HG03575 (cell line): Measurements from ENCODE around the gene ZNF80.

Source experiments
- ATAC-seq: cut with Tn5 transposase; IDR thresholded peaks from one replicate; pipeline ENCODE4 v1.9.1; 2021; ENCODE audit not compliant: unreplicated experiment, insufficient number of reproducible peaks, low FRiP score; ENCODE audit errors: extremely low read depth

The ZNF80 gene

DNA sequence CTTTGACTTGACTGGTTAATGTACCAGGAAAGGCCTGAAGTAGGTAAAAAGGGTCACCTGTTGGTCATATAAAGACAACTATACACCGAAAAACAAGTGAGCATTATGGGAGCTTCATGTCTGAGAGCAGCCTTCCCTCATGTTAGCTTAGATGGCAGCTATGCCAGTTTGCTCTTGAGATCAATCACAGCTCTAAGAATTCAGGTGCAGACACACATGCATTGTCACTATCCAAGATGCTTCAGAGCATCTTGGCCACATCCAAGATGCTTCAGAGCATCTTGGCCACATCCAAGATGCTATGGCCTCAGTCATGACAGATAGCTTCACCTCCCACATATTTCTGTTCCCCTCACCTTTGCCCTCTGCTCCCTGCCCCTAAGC, 15.5 kb downstream of the ZNF80 start:
- no peak for ATAC-seq

DNA sequence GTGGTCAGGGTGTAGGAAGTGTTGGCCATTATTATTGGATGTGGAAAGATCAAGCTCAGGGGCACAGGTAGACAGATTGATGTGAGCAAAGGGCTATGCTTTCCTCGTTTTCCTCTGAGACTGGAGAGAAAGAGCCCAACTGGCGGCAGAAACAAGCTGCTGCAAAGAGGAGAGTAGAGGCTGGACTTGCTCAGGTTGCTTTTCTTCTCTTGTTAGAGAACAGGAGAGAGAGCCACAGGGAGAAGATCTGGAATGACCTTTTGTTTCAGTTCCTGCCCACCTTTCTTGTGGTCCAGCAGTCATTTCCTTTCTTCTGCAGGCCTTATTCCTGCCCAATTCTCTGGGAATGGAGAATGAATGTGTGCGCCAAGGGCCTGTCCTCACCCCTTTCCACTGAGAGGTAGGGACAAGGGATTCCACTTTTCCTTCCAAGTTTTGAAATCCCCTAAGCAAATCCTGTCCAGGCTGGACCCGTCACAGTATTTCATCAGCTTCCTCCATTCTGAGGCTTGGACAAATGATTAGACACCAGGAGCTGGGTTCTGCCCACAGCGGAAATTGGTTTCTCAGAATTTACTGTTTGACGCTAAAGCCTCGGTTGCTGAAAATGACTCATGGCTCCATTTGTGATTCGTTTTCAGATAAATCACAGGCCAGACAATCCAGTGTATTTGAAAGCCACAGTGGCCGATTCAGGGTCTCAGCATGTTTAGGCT, 16.1 kb downstream of the ZNF80 start:
- ATAC-seq = no peak

DNA sequence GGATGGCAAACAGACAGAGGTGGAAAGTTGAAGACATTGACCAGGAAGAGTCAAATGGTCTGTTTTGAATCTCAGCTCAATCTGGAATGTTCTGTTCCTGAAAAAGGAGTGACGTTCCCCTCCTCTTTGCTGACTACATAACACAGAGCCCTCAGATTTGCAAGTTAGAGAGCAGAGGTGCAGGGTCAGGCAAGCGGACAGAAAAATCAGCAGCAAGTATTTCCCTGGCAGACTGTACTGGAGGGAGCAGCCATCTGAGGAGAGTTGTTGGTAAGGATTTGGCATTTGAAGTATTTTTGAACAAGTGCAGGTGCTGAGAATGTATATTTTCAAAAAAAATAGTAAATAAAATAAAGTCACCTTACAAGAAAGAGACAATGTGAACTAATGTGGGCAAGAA, 17.6 kb downstream of the ZNF80 start:
- ATAC-seq = no peak

DNA sequence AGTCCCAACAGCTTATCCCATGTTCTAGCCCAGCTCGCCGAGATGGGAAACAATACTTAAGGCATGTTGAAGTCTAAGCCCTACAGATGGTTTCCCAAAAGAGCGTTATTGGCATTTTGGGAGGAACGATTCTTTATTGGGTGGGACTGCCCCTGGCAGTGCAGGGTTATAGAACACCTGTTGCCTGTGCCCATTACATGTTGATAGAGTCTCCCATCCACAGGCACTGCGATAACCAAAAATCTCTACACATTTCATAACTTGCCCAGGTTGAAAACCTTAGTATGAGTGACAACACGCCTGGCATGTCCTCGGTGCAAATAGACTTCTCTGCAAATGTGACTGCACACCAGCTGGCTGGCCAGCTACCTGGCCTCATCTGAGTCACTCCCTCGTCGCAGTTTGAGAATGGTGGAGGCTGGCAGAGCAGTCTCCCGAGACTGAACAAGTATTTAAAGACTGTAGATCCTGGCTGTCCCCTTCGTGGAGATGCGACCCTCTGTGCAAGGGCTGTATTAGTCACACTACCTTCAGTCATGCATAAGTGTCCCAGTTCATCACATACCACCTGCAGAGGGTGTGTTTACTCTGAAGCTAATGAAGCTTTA, 18.7 kb downstream of the ZNF80 start:
- no peak for ATAC-seq

DNA sequence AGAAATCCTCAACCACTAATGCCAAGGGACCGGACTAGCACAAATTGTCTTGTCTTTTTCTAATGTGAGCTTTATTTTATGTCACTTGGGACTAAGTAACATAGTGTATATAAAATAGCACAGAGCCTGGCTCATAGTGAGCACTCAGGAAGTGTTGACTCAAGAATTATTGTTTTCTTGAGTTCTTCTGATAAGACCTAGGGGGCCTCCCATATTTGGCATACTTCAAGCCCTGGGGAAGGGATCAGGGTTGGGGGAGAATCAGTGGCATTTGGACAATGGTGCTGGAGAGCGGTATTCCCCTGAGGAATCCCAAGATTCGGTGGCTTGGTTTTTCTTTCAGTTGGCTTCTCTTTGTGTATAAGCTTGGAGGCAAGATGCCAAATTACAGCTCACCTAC, 19.4 kb downstream of the ZNF80 start:
- ATAC-seq = no peak

DNA sequence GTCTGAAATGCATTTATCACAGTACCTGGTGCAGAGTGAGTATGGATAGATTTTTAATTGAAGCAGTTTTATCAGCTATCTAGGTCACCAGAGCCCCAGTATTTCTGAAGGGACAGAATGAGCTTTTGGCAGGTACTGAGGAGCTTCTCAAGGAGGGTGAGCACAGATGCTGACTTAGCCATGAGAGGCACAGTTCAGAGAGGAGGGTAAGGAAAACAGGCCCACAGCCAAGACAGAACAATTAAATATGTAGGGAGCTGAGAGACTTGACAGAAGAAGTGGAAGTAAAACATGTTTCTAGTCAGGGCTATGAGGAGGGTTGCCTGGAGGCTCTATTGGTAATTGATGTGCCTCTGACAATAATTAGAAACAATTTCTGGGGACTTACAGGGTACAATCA, 20.1 kb downstream of the ZNF80 start:
- ATAC-seq = no peak

DNA sequence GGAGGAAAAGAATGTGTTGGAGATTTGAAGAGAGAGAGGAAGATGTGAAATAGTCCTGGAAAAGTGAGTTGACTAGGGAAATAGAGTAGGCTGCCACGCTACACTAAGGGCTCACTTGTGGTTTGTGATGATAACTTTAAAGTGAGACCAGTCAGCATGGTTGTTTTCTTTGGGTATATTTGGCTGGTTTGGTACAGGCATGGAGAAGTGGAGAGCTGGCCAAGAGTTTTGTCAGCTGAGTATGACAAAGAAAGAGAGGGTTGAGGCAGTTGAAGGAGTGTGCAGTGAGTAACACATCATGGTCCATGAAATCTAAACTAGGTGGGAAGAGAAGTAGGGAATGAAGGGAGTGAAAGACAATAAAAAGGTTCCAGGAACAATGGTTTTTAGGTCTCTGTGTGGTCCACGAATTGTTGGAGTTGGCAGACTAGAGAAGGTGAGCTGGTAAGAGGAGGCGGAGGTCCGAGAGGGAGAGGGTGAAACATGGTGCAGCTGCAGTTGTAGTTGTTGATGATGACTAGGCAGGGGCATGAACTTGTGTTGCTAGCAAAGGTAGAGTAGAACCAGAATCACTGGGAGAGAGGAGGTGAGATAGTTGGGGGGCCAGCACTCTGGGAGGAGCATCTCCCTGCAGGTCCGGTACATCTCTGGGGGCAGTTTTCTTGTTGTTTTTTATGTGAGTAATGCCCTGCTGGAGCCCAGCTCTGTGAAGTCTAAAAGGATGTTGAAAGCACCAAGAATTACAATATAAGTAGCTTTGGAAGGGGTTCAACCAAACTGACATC, 21.0 kb downstream of the ZNF80 start:
- no peak for ATAC-seq

DNA sequence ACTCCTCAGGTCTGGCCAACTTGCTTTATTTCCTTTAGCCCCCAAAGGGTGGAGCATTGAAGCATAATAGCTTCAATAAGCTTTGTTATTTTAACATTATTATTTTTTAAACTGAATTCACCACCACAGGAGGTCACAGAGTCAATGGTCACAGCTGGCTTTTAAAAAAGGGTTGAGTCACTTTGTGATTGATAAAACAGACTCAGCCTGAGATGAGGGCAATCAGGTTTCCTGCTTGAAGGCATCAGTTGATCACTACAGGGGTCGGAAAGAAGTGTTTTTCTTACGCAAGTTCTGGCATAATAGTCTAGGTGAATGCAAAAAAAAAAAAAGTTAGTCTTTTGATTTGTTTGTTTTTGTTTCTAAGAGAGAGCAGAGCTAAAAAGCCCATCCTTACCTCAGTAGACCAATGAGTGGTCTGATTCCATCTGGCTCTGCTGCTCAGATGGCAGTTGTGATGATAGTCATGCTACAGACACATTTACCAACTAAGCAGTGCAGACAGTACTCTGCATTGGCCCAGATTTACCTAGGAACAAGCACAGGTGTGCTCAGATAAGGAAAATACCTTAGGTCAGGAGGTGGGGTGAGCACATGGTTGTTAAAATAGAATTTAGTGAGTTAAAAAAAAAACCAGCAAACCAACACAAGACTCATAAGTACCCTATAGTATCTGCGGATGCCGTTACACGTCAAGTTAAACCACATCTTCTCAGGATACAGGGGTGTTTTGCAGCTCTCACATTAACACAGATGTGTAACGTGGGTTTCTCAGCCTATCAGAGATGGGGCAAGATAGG, 22.6 kb downstream of the ZNF80 start:
- ATAC-seq = no peak

DNA sequence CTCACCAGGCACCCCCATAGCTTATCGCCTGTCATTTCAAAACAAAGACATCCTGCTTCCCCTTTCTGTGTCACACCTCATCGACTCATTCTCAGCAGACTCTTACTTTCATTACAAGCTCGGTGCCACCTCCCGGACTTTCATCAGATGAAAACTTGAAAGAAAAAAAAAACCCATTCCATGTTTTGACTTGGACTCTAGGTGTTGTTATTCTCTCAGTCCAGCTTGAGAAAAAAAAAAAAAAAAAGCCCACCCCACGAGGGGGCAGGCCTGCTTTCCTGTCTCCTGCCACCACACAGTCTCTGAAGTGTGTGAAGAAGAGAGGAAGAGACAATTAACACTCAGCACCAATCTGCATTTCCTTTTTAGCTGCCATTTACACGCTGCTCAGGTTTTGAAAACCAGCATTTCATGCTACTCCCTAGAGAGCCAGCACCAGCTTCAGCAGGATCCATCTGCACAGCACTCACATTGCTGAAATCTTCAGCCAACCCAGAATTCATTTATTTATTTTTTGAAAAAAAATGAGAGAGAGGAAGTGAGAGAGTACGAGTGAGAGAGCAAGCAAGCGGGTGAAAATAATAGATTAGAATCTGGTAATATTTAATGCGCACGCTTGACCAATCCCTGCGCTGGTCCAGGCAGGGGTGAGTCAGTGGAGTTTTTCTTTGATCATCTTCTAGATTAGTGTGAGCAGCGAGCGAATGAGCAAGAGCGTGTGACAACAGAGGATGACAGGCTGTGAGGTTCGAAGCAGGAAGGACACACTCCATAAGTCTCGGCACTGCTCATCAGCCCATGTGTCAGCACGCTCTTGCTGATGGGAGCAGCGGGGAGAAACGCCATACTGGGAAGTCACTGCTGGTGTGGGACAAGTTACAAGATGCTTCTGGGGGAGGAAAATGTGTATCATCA, 23.5 kb downstream of the ZNF80 start:
- peak; percentile 75 for ATAC-seq

DNA sequence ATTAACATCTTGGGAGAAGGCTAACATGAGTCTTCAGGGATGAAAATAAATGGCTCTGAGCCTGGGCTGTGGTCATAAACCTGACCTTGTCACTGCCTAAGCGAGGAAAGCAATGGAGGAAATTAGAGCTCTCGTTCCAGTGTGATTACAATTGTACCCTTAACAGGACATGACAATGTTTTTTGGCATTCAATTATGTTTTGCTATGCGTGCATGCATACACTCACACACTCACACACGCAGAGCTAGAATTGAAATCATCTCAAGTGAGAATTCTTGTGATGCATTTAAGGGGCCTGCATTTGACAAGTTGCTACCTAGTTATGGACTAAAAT, 24.1 kb downstream of the ZNF80 start:
- peak; percentile 4 for ATAC-seq

DNA sequence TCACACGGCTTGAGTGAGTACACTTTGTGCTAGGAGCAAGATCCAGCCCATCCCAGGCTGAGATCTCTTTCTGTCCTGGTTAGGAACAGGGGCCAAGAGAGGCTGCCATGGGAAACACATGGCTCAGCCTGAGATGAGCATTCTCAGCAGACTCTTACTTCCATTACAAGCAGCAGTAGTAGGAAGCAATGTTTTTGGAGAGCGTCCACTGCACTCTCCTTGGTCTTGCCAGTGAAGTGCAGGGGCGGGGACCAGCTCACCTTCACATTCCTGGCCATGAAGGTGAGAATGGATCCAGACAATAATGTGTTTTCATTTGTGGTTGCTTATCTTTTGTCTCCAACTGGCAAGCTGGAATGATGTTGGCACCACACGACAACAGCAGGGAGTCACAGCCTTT, 24.7 kb downstream of the ZNF80 start:
- no peak for ATAC-seq

DNA sequence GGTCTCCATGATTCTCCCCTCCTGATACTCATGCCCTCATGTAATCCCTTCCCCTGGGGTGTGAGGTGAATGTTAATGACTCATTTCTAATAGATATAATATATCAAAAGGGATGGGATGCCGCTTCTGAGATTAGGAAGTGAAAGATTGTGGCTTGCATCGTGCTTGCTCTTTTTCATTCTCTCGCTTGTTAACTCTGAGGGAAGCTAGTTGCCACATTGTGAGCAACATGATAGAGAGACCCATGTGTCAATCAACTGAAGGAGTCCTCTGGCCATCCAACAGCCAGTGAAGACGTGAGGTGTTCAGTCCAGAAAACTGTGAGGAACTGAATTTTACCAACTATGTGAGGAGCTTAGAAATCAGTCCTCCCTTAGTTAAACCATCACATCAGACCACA, 29.6 kb downstream of the ZNF80 start:
- ATAC-seq = no peak

DNA sequence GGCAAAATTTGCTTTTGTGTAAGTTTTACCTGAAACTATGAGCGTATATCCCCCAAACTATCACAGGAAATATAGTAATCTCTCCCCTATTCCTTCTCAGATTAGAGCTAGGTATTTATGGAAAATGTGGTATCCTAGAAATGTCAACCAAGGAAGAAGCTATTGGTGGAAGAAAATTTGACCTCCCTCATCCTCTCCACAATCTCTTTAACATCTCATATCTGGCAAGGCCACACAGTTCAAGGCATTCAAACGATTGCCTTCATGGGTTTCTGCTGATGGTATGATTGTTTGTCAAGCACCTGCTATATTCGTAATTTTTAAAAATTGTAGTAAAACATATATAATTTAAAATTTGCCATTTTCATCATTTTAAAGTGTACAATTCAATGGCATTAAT, 31.0 kb downstream of the ZNF80 start:
- no peak for ATAC-seq

DNA sequence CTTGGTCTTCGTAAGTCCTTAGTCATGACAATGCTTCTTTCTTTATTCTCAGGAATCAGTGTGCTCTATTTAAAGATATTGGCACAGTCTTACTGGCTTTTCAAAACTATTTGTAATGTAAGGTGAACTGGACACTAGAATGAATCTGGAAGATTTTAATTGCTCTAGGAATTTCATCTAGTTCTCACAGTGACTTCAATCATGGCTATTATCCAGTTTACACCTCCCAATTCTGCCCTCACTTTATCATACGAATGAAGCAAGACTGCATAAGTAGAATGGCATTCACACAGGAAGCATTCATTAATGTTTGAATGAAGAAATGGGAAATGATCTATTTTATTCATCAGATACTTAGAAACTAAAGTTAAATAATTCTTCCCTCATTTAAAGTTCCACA, 31.8 kb downstream of the ZNF80 start:
- ATAC-seq = no peak

DNA sequence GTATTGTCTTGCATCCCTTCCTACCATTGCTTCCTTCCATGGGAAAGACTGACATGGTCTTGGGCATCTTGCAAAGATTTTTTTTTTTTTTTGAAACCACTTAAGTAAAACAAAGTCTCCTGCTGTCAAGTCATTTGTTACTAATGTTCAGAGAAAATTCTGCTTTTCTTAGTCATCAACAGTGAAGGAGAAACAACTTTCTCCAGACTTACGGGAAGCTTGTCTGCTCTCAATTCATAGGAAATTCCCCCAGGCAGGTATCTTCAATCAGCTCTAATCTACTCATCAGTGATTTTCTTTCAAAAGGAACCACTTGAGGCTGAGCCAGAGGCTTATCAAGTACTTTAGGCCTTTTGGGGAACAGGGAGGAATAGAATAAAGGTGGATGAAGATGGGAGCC, 42.6 kb downstream of the ZNF80 start:
- no peak for ATAC-seq

DNA sequence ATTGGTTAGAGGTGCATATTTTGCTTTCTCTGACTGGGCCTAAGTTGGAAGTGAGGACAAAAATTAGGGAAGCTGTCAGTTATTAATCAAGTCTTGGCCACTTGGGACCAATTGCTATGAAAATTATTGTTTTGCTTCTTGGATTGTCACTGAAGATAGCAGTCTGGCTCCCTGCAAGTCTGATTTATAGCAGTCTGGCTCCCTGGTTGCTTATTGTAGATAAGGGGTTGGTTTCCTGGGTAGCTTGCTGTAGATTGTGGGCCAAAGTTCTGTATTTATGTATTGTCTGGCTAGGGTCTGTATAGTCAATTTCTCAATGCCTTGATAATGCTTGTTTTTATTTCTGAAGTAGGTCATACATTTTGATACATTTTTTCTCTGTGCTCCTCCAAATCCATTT, 45.2 kb downstream of the ZNF80 start:
- ATAC-seq = no peak

DNA sequence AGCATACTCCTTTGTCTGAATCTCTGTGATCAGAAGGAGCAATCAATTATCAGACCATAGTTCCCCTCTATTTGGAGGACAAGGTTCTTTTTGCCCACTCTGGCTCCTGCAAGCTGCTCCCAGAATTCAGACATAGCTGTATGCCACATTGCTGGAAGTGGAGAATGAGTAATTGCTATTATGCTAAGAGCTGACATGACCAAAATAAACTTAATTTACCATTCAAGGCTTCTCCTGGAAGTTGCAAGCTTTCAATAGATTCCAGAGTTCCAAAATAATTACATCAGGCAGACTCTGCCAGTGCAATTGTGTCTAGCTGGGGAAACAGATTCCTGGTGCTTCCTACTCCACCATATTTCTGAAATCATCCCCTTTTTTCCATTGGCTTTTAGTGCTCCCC, 50.9 kb downstream of the ZNF80 start:
- no peak for ATAC-seq
